ENCODE measurements around the gene SLC8A3. TPM values are rescaled to one million over a fixed set of nuclear protein-coding genes. Genes with fewer than 3 reads are reported as not detected.

The SLC8A3 gene
- total and polyA plus RNA-seq, 5 donors from 2014 or later, result 0.37 TPM; not detected in 4

DNA sequence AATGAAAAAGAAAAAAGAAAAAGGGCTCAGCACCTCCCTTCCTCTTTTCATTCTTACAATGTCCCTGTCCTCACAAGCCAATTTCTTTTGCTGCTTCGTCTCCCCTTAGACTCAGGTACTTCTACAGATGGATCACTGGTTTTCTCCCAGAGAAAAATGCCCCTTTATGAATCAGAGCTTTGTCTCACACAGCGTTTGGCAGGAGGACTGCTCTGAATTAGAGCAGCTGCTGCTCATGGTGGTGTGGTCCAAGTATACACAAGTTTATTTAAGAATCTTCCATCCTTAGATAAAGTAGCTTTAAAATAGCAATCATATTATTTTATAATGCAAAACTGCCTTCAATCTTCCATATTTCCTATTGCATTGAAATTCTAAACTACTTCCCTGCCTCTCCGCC is 80.3 kb downstream of the SLC8A3 start:
- Mint-ChIP-seq H3K36me3 (no peaks in the 10 kb centered on the region), H3K4me3 (no peak overlapping the region), H3K4me1 (peaks cover 0 to 4% (median 0%) of the 10 kb centered on the region in 4 donors), H3K9me3 (peaks cover 0 to 2% (median 0%) of the 10 kb centered on the region in 7 donors), H3K27ac (no peak overlapping the region), H3K27me3 (peaks cover 14% of the 10 kb centered on the region)
- no peak overlapping the region for H3K27ac ChIP-seq (ENCODE audit: insufficient read depth, low read length, poor library complexity, severe bottlenecking)
- H3K4me3 ChIP-seq (ENCODE audit: low read depth, low read length), result no peak overlapping the region
- H3K36me3 ChIP-seq (ENCODE audit: control insufficient read depth, insufficient read depth, low read length), result no peaks in the 10 kb centered on the region
- no peak for DNase-seq
- H3K4me1 ChIP-seq (ENCODE audit: control insufficient read depth, insufficient read depth, low read length, poor library complexity, severe bottlenecking), result no peaks in the 10 kb centered on the region
- H3K27me3 ChIP-seq (ENCODE audit: control insufficient read depth, insufficient read depth, low read length), result peaks cover 4% of the 10 kb centered on the region
- H3K9me3 ChIP-seq (ENCODE audit: control insufficient read depth in 2 of 2, low read length in 2 of 2), result no peaks in the 10 kb centered on the region
- ATAC-seq (ENCODE audit: low read depth in 2 of 2), result no peak

DNA sequence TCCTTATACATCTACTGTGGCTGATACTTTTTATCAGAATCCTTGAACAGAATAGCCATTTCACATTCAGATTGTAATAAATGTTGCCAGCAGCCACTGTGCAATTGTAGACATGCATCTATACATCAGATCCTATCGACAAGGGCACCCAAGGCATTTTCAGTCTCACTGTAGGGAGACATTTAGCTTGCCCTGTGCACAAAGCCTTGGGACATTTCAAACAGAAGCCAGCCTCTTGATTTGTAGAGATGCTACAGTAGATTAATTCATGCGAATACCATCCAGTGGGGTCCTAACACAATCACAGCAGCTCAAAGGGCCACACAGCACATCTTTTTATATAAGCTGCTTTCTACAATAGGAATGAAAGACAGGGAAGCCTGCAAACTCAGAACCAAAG is 81.4 kb downstream of the SLC8A3 start:
- peaks cover 4% of the 10 kb centered on the region for H3K27me3 ChIP-seq (ENCODE audit: control insufficient read depth, insufficient read depth, low read length)
- no peak overlapping the region for H3K27ac Mint-ChIP-seq
- H3K4me1 ChIP-seq (ENCODE audit: control insufficient read depth, insufficient read depth, low read length, poor library complexity, severe bottlenecking), result no peaks in the 10 kb centered on the region
- H3K9me3 ChIP-seq (ENCODE audit: control insufficient read depth in 2 of 2, low read length in 2 of 2), result no peaks in the 10 kb centered on the region
- no peak overlapping the region for H3K27ac ChIP-seq (ENCODE audit: insufficient read depth, low read length, poor library complexity, severe bottlenecking)
- ATAC-seq (ENCODE audit: low read depth in 2 of 2) (no peak), DNase-seq (no peak)
- peaks cover 0 to 2% (median 0%) of the 10 kb centered on the region in 7 donors for H3K9me3 Mint-ChIP-seq
- H3K4me3 ChIP-seq (ENCODE audit: low read depth, low read length), result no peak overlapping the region
- peak overlapping the region in 1 of 4 donors; percentile 11 for H3K4me3 Mint-ChIP-seq
- no peaks in the 10 kb centered on the region for H3K36me3 ChIP-seq (ENCODE audit: control insufficient read depth, insufficient read depth, low read length)
- peaks cover 19% of the 10 kb centered on the region for H3K27me3 Mint-ChIP-seq
- peaks cover 0 to 4% (median 0%) of the 10 kb centered on the region in 4 donors for H3K4me1 Mint-ChIP-seq
- H3K36me3 Mint-ChIP-seq, result no peaks in the 10 kb centered on the region

DNA sequence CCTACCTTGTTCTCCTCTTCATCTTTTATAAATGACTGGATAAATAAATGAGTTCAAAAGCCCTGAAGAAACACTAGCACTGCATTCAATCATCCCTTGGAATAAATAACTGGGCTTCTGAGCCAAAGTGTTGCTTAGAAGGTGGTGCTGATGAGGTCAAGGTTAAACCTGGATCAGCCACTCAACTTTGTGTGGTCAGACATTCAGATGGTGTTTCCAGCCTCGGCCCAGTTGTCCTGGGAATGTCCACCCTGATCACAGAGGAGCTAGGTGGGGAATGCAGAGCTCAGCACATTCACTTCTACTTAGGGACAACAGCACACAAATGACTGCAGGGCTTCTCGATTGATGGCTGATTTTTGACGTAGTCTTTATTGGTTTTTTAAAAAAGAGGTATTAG is 88.7 kb downstream of the SLC8A3 start:
- H3K27me3 ChIP-seq (ENCODE audit: control insufficient read depth, insufficient read depth, low read length), result peaks cover 5% of the 10 kb centered on the region
- H3K9me3 ChIP-seq (ENCODE audit: control insufficient read depth in 2 of 2, low read length in 2 of 2), result no peaks in the 10 kb centered on the region
- peaks cover 0 to 4% (median 0%) of the 10 kb centered on the region in 4 donors for H3K4me1 Mint-ChIP-seq
- H3K4me1 ChIP-seq (ENCODE audit: control insufficient read depth, insufficient read depth, low read length, poor library complexity, severe bottlenecking), result no peaks in the 10 kb centered on the region
- no peaks in the 10 kb centered on the region for H3K9me3 Mint-ChIP-seq
- DNase-seq, result no peak
- no peak overlapping the region for H3K4me3 Mint-ChIP-seq
- no peaks in the 10 kb centered on the region for H3K36me3 Mint-ChIP-seq
- H3K27ac ChIP-seq (ENCODE audit: insufficient read depth, low read length, poor library complexity, severe bottlenecking), result no peak overlapping the region
- peaks cover 37% of the 10 kb centered on the region for H3K27me3 Mint-ChIP-seq
- no peak overlapping the region for H3K4me3 ChIP-seq (ENCODE audit: low read depth, low read length)
- no peak overlapping the region for H3K27ac Mint-ChIP-seq
- H3K36me3 ChIP-seq (ENCODE audit: control insufficient read depth, insufficient read depth, low read length), result no peaks in the 10 kb centered on the region
- no peak for ATAC-seq (ENCODE audit: low read depth in 2 of 2)

GRCh38 chr14:70098250-70098809 is 90.4 kb downstream of the SLC8A3 start:
- no peak for ATAC-seq (ENCODE audit: low read depth in 2 of 2)
- H3K27ac Mint-ChIP-seq, result no peak overlapping the region
- Histone ChIP-seq H3K4me1 (ENCODE audit: control insufficient read depth, insufficient read depth, low read length, poor library complexity, severe bottlenecking) (no peaks in the 10 kb centered on the region), H3K27me3 (ENCODE audit: control insufficient read depth, insufficient read depth, low read length) (peaks cover 5% of the 10 kb centered on the region), H3K9me3 (ENCODE audit: control insufficient read depth in 2 of 2, low read length in 2 of 2) (no peaks in the 10 kb centered on the region), H3K36me3 (ENCODE audit: control insufficient read depth, insufficient read depth, low read length) (no peaks in the 10 kb centered on the region), H3K4me3 (ENCODE audit: low read depth, low read length) (no peak overlapping the region), H3K27ac (ENCODE audit: insufficient read depth, low read length, poor library complexity, severe bottlenecking) (no peak overlapping the region)
- DNase-seq, result no peak
- H3K9me3 Mint-ChIP-seq, result no peaks in the 10 kb centered on the region
- H3K4me1 Mint-ChIP-seq, result no peaks in the 10 kb centered on the region
- no peaks in the 10 kb centered on the region for H3K36me3 Mint-ChIP-seq
- H3K4me3 Mint-ChIP-seq, result no peak overlapping the region
- H3K27me3 Mint-ChIP-seq, result peaks cover 37% of the 10 kb centered on the region

GRCh38 chr14:70097576-70098249 is 91.0 kb downstream of the SLC8A3 start:
- no peaks in the 10 kb centered on the region for H3K36me3 ChIP-seq (ENCODE audit: control insufficient read depth, insufficient read depth, low read length)
- Mint-ChIP-seq H3K27me3 (peaks cover 31% of the 10 kb centered on the region), H3K27ac (no peak overlapping the region), H3K4me1 (no peaks in the 10 kb centered on the region), H3K36me3 (no peaks in the 10 kb centered on the region), H3K9me3 (no peaks in the 10 kb centered on the region), H3K4me3 (no peak overlapping the region)
- ATAC-seq (ENCODE audit: low read depth in 2 of 2), result no peak
- H3K4me1 ChIP-seq (ENCODE audit: control insufficient read depth, insufficient read depth, low read length, poor library complexity, severe bottlenecking), result no peaks in the 10 kb centered on the region
- H3K27ac ChIP-seq (ENCODE audit: insufficient read depth, low read length, poor library complexity, severe bottlenecking), result no peak overlapping the region
- H3K9me3 ChIP-seq (ENCODE audit: control insufficient read depth in 2 of 2, low read length in 2 of 2), result no peaks in the 10 kb centered on the region
- peaks cover 5% of the 10 kb centered on the region for H3K27me3 ChIP-seq (ENCODE audit: control insufficient read depth, insufficient read depth, low read length)
- no peak overlapping the region for H3K4me3 ChIP-seq (ENCODE audit: low read depth, low read length)
- no peak for DNase-seq

GRCh38 chr14:70096866-70097265 is 91.9 kb downstream of the SLC8A3 start:
- no peaks in the 10 kb centered on the region for H3K36me3 ChIP-seq (ENCODE audit: control insufficient read depth, insufficient read depth, low read length)
- no peaks in the 10 kb centered on the region for H3K9me3 Mint-ChIP-seq

GRCh38 chr14:70094631-70095030 is 94.1 kb downstream of the SLC8A3 start:
- no peaks in the 10 kb centered on the region for H3K36me3 ChIP-seq (ENCODE audit: control insufficient read depth, insufficient read depth, low read length)
- peaks cover 10% of the 10 kb centered on the region for H3K27me3 ChIP-seq (ENCODE audit: control insufficient read depth, insufficient read depth, low read length)
- no peaks in the 10 kb centered on the region for H3K9me3 ChIP-seq (ENCODE audit: control insufficient read depth in 2 of 2, low read length in 2 of 2)
- no peaks in the 10 kb centered on the region for H3K36me3 Mint-ChIP-seq
- no peak overlapping the region for H3K4me3 Mint-ChIP-seq
- H3K9me3 Mint-ChIP-seq, result no peaks in the 10 kb centered on the region
- H3K27ac ChIP-seq (ENCODE audit: insufficient read depth, low read length, poor library complexity, severe bottlenecking), result no peak overlapping the region
- H3K27me3 Mint-ChIP-seq, result peaks cover 24% of the 10 kb centered on the region
- no peak for ATAC-seq (ENCODE audit: low read depth in 2 of 2)
- H3K4me3 ChIP-seq (ENCODE audit: low read depth, low read length), result no peak overlapping the region
- no peak for DNase-seq
- no peak overlapping the region for H3K27ac Mint-ChIP-seq
- no peaks in the 10 kb centered on the region for H3K4me1 ChIP-seq (ENCODE audit: control insufficient read depth, insufficient read depth, low read length, poor library complexity, severe bottlenecking)
- no peaks in the 10 kb centered on the region for H3K4me1 Mint-ChIP-seq

More at GRCh38 chr14:70096866-70097265, 91.9 kb downstream of the SLC8A3 start:
- ATAC-seq (ENCODE audit: low read depth in 2 of 2) (no peak), DNase-seq (no peak)
- no peaks in the 10 kb centered on the region for H3K36me3 Mint-ChIP-seq
- H3K27me3 Mint-ChIP-seq, result peaks cover 36% of the 10 kb centered on the region
- no peaks in the 10 kb centered on the region for H3K9me3 ChIP-seq (ENCODE audit: control insufficient read depth in 2 of 2, low read length in 2 of 2)
- no peak overlapping the region for H3K27ac Mint-ChIP-seq
- H3K4me1 ChIP-seq (ENCODE audit: control insufficient read depth, insufficient read depth, low read length, poor library complexity, severe bottlenecking), result no peaks in the 10 kb centered on the region
- no peaks in the 10 kb centered on the region for H3K4me1 Mint-ChIP-seq
- H3K27me3 ChIP-seq (ENCODE audit: control insufficient read depth, insufficient read depth, low read length), result peaks cover 9% of the 10 kb centered on the region
- no peak overlapping the region for H3K4me3 ChIP-seq (ENCODE audit: low read depth, low read length)
- H3K4me3 Mint-ChIP-seq, result no peak overlapping the region
- H3K27ac ChIP-seq (ENCODE audit: insufficient read depth, low read length, poor library complexity, severe bottlenecking), result no peak overlapping the region

DNA sequence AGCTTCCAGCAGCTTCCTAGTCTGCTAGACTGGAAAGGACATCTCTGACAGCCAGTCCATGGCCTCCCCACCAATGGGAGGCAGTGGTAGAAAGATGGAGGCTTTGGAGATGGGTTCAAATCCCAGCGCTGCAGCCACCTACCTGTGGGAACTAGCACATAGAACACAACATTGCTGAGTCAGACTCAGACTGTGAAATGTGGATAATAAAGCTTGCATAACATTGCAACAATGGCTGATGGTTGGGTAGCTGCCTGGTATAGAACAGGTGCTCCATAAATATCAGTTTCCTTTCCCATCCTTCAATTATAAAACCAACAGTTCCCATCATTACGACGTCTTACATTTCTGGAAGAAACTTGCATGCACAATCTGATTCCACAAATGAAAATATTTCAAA is 94.6 kb downstream of the SLC8A3 start:
- H3K4me1 Mint-ChIP-seq, result no peaks in the 10 kb centered on the region
- no peaks in the 10 kb centered on the region for H3K36me3 Mint-ChIP-seq
- peaks cover 20% of the 10 kb centered on the region for H3K27me3 Mint-ChIP-seq

More for the DNA sequence above, 94.6 kb downstream of the SLC8A3 start:
- no peak overlapping the region for H3K27ac Mint-ChIP-seq
- DNase-seq (no peak), ATAC-seq (ENCODE audit: low read depth in 2 of 2) (no peak)
- no peaks in the 10 kb centered on the region for H3K9me3 Mint-ChIP-seq
- Histone ChIP-seq H3K4me3 (ENCODE audit: low read depth, low read length) (no peak overlapping the region), H3K27ac (ENCODE audit: insufficient read depth, low read length, poor library complexity, severe bottlenecking) (no peak overlapping the region), H3K4me1 (ENCODE audit: control insufficient read depth, insufficient read depth, low read length, poor library complexity, severe bottlenecking) (no peaks in the 10 kb centered on the region), H3K36me3 (ENCODE audit: control insufficient read depth, insufficient read depth, low read length) (no peaks in the 10 kb centered on the region), H3K9me3 (ENCODE audit: control insufficient read depth in 2 of 2, low read length in 2 of 2) (no peaks in the 10 kb centered on the region), H3K27me3 (ENCODE audit: control insufficient read depth, insufficient read depth, low read length) (peaks cover 10% of the 10 kb centered on the region)
- H3K4me3 Mint-ChIP-seq, result no peak overlapping the region
